ENCODE results near the gene ATP6AP1. TPM values are rescaled to one million over a fixed set of nuclear protein-coding genes. Genes with fewer than 3 reads are reported as not detected.

Gene ATP6AP1
- total and polyA plus RNA-seq, 9 of the 15 experiments (the other 6 are each of a cell fraction or from before 2014, with no cell fraction given) = 8.3 to 90.5 (median 52.9) TPM

DNA sequence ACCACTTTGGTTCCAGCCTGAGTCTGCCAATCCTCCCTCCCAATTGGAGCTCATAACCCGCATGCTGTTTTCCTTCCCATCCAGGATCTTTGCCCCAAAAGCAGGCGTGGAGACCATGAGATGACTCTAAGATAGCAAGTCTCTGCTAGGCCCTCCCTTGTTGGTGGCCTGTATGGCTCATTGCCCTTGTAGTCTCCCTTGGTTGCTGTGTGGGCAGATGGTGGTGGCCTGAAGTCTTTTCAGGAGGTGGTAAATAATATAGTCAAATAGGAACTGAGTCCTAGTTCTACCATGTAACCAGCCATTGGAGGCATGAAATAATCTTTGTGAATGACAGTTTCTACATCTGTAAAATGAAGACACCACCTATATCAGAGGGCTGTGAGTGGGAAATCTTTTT is 1.2 kb downstream of the ATP6AP1 start:
- ATAC-seq (no peak), FAIRE-seq (no peak), DNase-seq (ENCODE audit: extremely low read depth in 1 of 4, low spot score in 3 of 4) (no peak)
- Histone ChIP-seq H3K9me3 (replicated peaks; ENCODE audit: control insufficient read depth, insufficient read depth, low read depth, low read length) (no peaks in the 10 kb centered on the region), H3K9me1 (ENCODE audit: control insufficient read depth, insufficient read depth, low read length) (no peaks in the 10 kb centered on the region), H4K20me1 (replicated peaks; ENCODE audit: control insufficient read depth, insufficient read depth, low read length) (no peaks in the 10 kb centered on the region), H3K79me2 (ENCODE audit: control insufficient read depth, insufficient read depth, low read length) (peaks cover 35% of the 10 kb centered on the region), H3K36me3 (ENCODE audit: control insufficient read depth, insufficient read depth, low read length) (peaks cover 43% of the 10 kb centered on the region; the same call in 2 of the 3 replicates), H3K4me2 (ENCODE audit: insufficient read depth, low read length) (peak overlapping the region; percentile 90), H3K27ac (ENCODE audit: extremely low read depth, low read depth, low read length) (peak overlapping the region; percentile 66), H3K9ac (ENCODE audit: insufficient read depth in 1 of 2, low read depth in 2 of 2, low read length in 2 of 2) (peak overlapping the region; percentile 69 to 84; a peak in 3 of 4 replicates), H3K4me1 (replicated peaks in 1 of 2; ENCODE audit: control insufficient read depth in 2 of 2, insufficient read depth in 2 of 2, low read length in 2 of 2) (peaks cover 27 to 51% of the 10 kb centered on the region in 2 experiments; a peak in 4 of 5 replicates), H3K4me3 (peak overlapping the region; percentile 79), H2AFZ (ENCODE audit: low read depth, low read length) (no peak overlapping the region), H3K27me3 (ENCODE audit: control insufficient read depth in 2 of 2, insufficient read depth in 2 of 2, low read length in 2 of 2) (no peaks in the 10 kb centered on the region)
- WGBS (ENCODE audit: insufficient coverage, low coverage, missing lambda C conversion rate) = 14% methylated on average over 2 of the region's 2 CpGs
- CTCF ChIA-PET (ENCODE audit: low intra/inter-chr PET ratio) = no interaction called here
- POLR2A ChIA-PET = interaction anchor here (0.9 to 1.8 kb wide), 4 partner anchors 9 to 29 kb away, joined by 3 to 6 read pairs (median 4); no protein-coding TSS in a partner anchor
- intact Hi-C loops (cut with micrococcal nuclease) (loop anchor here (2.0 to 5.0 kb wide), 3 partner anchors 48 to 98 kb away; partner anchors contain the start of gene LAGE3), in situ Hi-C loops (cut with MboI) (no loop called here)
- TF ChIP-seq ZNF143 (CRISPR knock-in tag; IDR thresholded peaks at IDR 0.05) (no peak), TFAM (CRISPR knock-in tag; conservative IDR thresholded peaks at IDR 0.05) (no peak)
- BruUV-seq (replicated peaks) = TSS peak; percentile 73

DNA sequence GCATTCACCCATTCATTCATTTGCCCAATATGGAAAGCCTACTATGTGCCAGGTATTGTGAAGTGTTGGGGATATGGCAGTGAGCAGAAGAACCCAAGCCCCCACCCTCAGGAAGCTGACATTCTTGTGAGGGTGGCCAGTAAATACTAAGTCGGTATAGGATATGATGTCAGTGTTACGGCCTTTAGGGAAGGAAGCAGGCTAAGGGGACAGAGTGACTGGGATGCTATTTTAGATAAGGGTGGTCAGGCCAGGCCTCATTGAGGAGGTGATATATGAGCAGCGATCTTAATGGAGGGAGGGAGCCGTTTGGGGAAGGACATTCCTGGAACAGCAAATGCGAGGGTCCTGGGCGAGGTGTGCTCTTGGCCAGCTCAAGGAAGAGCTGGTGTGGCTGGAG is 2.0 kb downstream of the ATP6AP1 start:
- DNase-seq (ENCODE audit: extremely low read depth in 1 of 4, low spot score in 3 of 4) = peak in 2 of 4 experiments; percentile 37 to 67
- WGBS (ENCODE audit: insufficient coverage, low coverage, missing lambda C conversion rate) = 4% methylated on average over 6 of the region's 6 CpGs
- in situ Hi-C loops (cut with MboI) (no loop called here), intact Hi-C loops (cut with micrococcal nuclease) (loop anchor here (2.0 kb wide), 1 partner anchor 54 kb away; no protein-coding TSS in a partner anchor)
- Histone ChIP-seq H3K79me2 (ENCODE audit: control insufficient read depth, insufficient read depth, low read length) (peaks cover 35% of the 10 kb centered on the region), H3K9me1 (ENCODE audit: control insufficient read depth, insufficient read depth, low read length) (no peaks in the 10 kb centered on the region), H4K20me1 (replicated peaks; ENCODE audit: control insufficient read depth, insufficient read depth, low read length) (no peaks in the 10 kb centered on the region), H3K9ac (ENCODE audit: insufficient read depth in 1 of 2, low read depth in 2 of 2, low read length in 2 of 2) (peak overlapping the region; percentile 61 to 84; a peak in 3 of 4 replicates), H3K4me3 (0 out of 2 replicates have a peak overlapping the region, but pooled peaks have one; percentile 18), H3K36me3 (ENCODE audit: control insufficient read depth, insufficient read depth, low read length) (peaks cover 51% of the 10 kb centered on the region; the same call in 2 of the 3 replicates), H3K27me3 (ENCODE audit: control insufficient read depth in 2 of 2, insufficient read depth in 2 of 2, low read length in 2 of 2) (no peaks in the 10 kb centered on the region), H3K27ac (ENCODE audit: extremely low read depth, low read depth, low read length) (peak overlapping the region; percentile 67), H3K9me3 (replicated peaks; ENCODE audit: control insufficient read depth, insufficient read depth, low read depth, low read length) (no peaks in the 10 kb centered on the region), H3K4me2 (ENCODE audit: insufficient read depth, low read length) (peak overlapping the region; percentile 80), H2AFZ (ENCODE audit: low read depth, low read length) (no peak overlapping the region), H3K4me1 (replicated peaks in 1 of 2; ENCODE audit: control insufficient read depth in 2 of 2, insufficient read depth in 2 of 2, low read length in 2 of 2) (peaks cover 27 to 55% of the 10 kb centered on the region in 2 experiments; a peak in 4 of 5 replicates)
- ATAC-seq = peak; percentile 40
- ChIA-PET POLR2A (interaction anchor here (0.6 to 1.4 kb wide), 4 partner anchors 10 to 31 kb away, joined by 3 to 6 read pairs (median 3); no protein-coding TSS in a partner anchor), CTCF (ENCODE audit: low intra/inter-chr PET ratio) (no interaction called here)
- FAIRE-seq = peak; percentile 80
- no TSS peak for BruUV-seq (replicated peaks)
- TF ChIP-seq, protein P1, sequence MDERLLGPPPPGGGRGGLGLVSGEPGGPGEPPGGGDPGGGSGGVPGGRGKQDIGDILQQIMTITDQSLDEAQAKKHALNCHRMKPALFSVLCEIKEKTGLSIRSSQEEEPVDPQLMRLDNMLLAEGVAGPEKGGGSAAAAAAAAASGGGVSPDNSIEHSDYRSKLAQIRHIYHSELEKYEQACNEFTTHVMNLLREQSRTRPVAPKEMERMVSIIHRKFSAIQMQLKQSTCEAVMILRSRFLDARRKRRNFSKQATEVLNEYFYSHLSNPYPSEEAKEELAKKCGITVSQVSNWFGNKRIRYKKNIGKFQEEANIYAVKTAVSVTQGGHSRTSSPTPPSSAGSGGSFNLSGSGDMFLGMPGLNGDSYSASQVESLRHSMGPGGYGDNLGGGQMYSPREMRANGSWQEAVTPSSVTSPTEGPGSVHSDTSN (CRISPR knock-in tag; IDR thresholded peaks at IDR 0.05; ENCODE audit: low read depth) = no peak
- TF ChIP-seq, protein P1 (tag; conservative IDR thresholded peaks at IDR 0.05; ENCODE audit: low read depth) = 0 out of 2 replicates have a peak, but pooled peaks have one; percentile 27
- TF ChIP-seq, protein P2, sequence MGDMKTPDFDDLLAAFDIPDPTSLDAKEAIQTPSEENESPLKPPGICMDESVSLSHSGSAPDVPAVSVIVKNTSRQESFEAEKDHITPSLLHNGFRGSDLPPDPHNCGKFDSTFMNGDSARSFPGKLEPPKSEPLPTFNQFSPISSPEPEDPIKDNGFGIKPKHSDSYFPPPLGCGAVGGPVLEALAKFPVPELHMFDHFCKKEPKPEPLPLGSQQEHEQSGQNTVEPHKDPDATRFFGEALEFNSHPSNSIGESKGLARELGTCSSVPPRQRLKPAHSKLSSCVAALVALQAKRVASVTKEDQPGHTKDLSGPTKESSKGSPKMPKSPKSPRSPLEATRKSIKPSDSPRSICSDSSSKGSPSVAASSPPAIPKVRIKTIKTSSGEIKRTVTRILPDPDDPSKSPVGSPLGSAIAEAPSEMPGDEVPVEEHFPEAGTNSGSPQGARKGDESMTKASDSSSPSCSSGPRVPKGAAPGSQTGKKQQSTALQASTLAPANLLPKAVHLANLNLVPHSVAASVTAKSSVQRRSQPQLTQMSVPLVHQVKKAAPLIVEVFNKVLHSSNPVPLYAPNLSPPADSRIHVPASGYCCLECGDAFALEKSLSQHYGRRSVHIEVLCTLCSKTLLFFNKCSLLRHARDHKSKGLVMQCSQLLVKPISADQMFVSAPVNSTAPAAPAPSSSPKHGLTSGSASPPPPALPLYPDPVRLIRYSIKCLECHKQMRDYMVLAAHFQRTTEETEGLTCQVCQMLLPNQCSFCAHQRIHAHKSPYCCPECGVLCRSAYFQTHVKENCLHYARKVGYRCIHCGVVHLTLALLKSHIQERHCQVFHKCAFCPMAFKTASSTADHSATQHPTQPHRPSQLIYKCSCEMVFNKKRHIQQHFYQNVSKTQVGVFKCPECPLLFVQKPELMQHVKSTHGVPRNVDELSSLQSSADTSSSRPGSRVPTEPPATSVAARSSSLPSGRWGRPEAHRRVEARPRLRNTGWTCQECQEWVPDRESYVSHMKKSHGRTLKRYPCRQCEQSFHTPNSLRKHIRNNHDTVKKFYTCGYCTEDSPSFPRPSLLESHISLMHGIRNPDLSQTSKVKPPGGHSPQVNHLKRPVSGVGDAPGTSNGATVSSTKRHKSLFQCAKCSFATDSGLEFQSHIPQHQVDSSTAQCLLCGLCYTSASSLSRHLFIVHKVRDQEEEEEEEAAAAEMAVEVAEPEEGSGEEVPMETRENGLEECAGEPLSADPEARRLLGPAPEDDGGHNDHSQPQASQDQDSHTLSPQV (IDR thresholded peaks at IDR 0.05) = 0 out of 2 replicates have a peak, but pooled peaks have one; percentile 29
- no peak for TF ChIP-seq TAL1 (IDR thresholded peaks at IDR 0.05)
- no peak for TF ChIP-seq PYGO2 (tag; IDR thresholded peaks at IDR 0.05)
- no peak for TF ChIP-seq ZNF583 (CRISPR knock-in tag; IDR thresholded peaks at IDR 0.05)

Data from K562 (cell line).